Left lung (tissue), 10 donors: ENCODE measurements around the gene CCNL2. TPM values are rescaled to one million over a fixed set of nuclear protein-coding genes. Genes with fewer than 3 reads are reported as not detected.
"Not testable (repeated sequence)": the region's sequence is repeated elsewhere in the genome, so short reads cannot be mapped to it uniquely, and the experiment has no call there.

Experiments
- ATAC-seq: fragments of 200-7000 bp; cut with Tn5 transposase; one replicate; pipeline ENCODE4 v1.9.1; 2020; ENCODE audit warnings: moderate library complexity
- DNase-seq, 4 donors: peaks; one replicate each; pipeline ENCODE4 v3.0.0-alpha.2; 2013 to 2020
- H3K27ac ChIP-seq, 2 donors: fragments of 200-600 bp; sonication (generic) in 1 of 2; one replicate each; pipeline versions ENCODE4 v1.5.0 to v1.8.0; 2020 to 2021
- H3K27me3 ChIP-seq, 2 donors: fragments of 200-600 bp; sonication (generic) in 1 of 2; one replicate each; pipeline versions ENCODE4 v1.5.0 to v1.8.0; 2020 to 2021
- H3K36me3 ChIP-seq, 2 donors: fragments of 200-600 bp; sonication (generic) in 1 of 2; one replicate each; pipeline versions ENCODE4 v1.5.0 to v1.8.0; 2020 to 2021
- H3K4me1 ChIP-seq, 2 donors: fragments of 200-600 bp; one replicate each; pipeline ENCODE4 v1.8.0; 2021
- H3K4me3 ChIP-seq, 2 donors: fragments of 200-600 bp; sonication (generic) in 1 of 2; one replicate each; pipeline versions ENCODE4 v1.5.0 to v1.8.0; 2020 to 2021; ENCODE audit warnings: mild to moderate bottlenecking in 1 of 2
- H3K9me3 ChIP-seq, 2 donors: fragments of 200-600 bp; sonication (generic) in 1 of 2; one replicate each; pipeline versions ENCODE4 v1.5.0 to v1.8.0; 2020 to 2021
- intact Hi-C, 2 donors: fragments of 100-400 bp; cut with DNase I; formaldehyde crosslinking; loops; one replicate each; pipeline versions ENCODE4 v1.11.2 to v1.14.2; 2022
- polyA plus RNA-seq, 6 donors: library from polyadenylated mRNA; unstranded; fragments of 120-200 nt; gene quantifications; one replicate each; pipeline ENCODE4 v1.2.1, GENCODE V29; 2013; ENCODE audit not compliant: insufficient read length in 6 of 6
- total RNA-seq, 2 donors: library from RNA; stranded (reverse); fragmentation: NEBNext Ultra II Directional; extraction: Animal tissue kit (Norgen Biotek cat#: 25700); gene quantifications; one replicate each; pipeline ENCODE4 v1.2.1, GENCODE V29; 2021
- TF ChIP-seq, protein P1 (sequence below), 2 donors: fragments of 200-600 bp; sonication (generic) in 1 of 2; IDR thresholded peaks; one replicate each; pipeline versions ENCODE4 v1.5.0 to v1.8.0; 2021; ENCODE audit warnings: antibody characterized with exemption in 2 of 2
- donor health status: DM: no; HTN: yes; CAD: no.
- donor health status: DM: no; HTN: no; CAD: no.

Gene CCNL2
- total and polyA plus RNA-seq, 8 donors: 142 to 405 (median 310) TPM

DNA sequence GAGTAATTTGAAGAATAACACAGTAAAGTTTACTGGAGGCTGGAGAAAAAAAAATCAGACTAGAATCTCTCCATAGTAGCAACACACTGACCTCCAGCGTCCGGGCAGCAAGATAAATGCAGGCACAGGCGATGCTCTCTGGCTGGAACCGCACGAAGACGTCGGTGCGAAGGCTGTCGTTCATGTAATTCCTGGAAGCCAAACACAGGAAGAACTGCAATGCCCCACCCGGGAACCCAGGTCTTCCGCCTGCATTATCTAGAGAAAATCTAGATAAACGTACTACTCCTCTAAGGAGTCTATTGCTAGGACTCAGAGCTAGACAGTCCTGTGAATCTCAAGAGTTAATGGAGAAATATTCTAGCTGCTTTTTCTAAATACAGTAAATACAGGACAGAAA is 8.5 kb downstream of the CCNL2 start:
- DNase-seq (peak in 1 of 4 donors; percentile 39), ATAC-seq (no peak)
- peaks cover 0 to 24% of the 10 kb centered on the region in 2 donors for H3K4me1 ChIP-seq
- no peaks in the 10 kb centered on the region for H3K9me3 ChIP-seq
- TF ChIP-seq, protein P1, sequence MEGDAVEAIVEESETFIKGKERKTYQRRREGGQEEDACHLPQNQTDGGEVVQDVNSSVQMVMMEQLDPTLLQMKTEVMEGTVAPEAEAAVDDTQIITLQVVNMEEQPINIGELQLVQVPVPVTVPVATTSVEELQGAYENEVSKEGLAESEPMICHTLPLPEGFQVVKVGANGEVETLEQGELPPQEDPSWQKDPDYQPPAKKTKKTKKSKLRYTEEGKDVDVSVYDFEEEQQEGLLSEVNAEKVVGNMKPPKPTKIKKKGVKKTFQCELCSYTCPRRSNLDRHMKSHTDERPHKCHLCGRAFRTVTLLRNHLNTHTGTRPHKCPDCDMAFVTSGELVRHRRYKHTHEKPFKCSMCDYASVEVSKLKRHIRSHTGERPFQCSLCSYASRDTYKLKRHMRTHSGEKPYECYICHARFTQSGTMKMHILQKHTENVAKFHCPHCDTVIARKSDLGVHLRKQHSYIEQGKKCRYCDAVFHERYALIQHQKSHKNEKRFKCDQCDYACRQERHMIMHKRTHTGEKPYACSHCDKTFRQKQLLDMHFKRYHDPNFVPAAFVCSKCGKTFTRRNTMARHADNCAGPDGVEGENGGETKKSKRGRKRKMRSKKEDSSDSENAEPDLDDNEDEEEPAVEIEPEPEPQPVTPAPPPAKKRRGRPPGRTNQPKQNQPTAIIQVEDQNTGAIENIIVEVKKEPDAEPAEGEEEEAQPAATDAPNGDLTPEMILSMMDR (IDR thresholded peaks at IDR 0.05): no peak
- H3K36me3 ChIP-seq: peaks cover 15 to 100% of the 10 kb centered on the region in 2 donors
- H3K27ac ChIP-seq: peak overlapping the region in 1 of 2 donors; percentile 14
- H3K4me3 ChIP-seq: no peak overlapping the region
- intact Hi-C loops: no loop called here
- H3K27me3 ChIP-seq: no peaks in the 10 kb centered on the region

DNA sequence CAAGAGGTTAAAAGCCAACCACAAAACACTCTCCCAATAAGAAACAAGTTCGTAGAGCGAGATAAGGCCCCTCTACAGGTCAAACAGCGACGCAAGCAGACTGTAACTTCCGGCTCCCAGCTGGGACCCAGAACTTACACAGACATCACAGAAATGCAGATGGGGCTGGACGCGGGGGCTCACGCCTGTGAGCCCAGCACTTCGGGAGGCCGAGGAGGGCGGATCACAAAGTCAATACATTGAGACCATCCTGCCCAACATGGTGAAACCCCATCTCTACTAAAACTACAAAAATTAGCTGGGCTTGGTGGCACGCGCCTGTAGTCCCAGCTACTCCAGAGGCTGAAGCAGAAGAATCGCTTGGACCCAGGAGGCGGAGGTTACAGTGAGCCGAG is 11.1 kb downstream of the CCNL2 start:
- Histone ChIP-seq H3K27me3 (no peaks in the 10 kb centered on the region), H3K27ac (no peak overlapping the region), H3K36me3 (peaks cover 9 to 86% of the 10 kb centered on the region in 2 donors), H3K4me3 (no peak overlapping the region), H3K4me1 (peaks cover 0 to 19% of the 10 kb centered on the region in 2 donors), H3K9me3 (no peaks in the 10 kb centered on the region)
- DNase-seq: peak in 1 of 4 donors; percentile 30
- intact Hi-C loops: no loop called here
- ATAC-seq: no peak
- TF ChIP-seq, protein P1 (IDR thresholded peaks at IDR 0.05): no peak

DNA sequence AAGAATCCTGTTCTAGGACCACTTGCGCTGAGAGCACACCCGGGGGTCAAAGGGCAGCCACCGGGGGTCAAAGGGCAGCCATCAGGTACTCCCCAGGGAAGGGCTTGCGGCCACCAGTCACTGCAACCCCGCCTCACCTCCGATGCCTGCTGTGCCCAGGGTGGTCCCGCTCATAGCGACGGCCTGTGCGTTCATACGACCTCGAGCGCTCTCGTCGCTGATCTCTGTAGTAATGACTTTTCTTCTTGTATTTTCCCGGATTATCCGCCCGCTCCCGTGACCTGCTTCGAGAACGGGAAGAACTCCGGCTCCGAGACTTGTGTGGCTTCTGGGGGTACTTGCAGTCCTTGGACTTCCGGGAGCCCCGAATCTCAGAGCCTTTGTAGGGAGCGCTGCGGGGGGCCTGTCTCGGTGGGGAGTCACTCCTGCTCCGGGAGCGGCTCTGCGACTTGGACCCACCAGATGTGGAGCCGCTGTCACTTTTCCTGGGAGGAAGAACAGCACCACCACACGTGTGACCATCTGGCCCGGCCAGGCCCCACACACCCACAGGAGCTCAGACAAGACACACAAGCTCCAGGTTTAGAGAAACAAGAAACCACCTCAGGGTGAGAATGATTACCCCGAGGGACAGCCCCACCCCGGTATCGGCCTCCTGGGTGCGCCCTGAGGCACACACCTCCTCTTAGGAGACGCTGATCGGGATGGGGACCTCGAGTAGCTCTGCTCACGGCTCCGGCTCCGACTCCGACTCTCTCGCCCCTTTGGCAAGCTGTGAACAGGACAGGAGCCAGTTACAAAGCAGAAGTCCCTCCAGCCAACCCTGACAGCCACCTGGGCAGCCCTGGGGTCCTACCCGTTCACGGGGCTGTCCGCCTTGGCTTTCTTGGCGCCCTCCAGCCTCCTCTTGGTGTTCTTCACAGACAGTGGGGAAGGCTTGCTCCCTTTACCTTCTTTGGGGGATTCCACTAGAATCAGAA is 11.7 kb downstream of the CCNL2 start:
- DNase-seq: peak in 1 of 4 donors; percentile 55
- no peak for ATAC-seq
- Histone ChIP-seq H3K27ac (no peak overlapping the region), H3K9me3 (no peaks in the 10 kb centered on the region), H3K27me3 (no peaks in the 10 kb centered on the region), H3K4me3 (no peak overlapping the region), H3K36me3 (peaks cover 6 to 79% of the 10 kb centered on the region in 2 donors), H3K4me1 (peaks cover 0 to 16% of the 10 kb centered on the region in 2 donors)
- TF ChIP-seq, protein P1 (IDR thresholded peaks at IDR 0.05): no peak
- intact Hi-C loops: no loop called here

DNA sequence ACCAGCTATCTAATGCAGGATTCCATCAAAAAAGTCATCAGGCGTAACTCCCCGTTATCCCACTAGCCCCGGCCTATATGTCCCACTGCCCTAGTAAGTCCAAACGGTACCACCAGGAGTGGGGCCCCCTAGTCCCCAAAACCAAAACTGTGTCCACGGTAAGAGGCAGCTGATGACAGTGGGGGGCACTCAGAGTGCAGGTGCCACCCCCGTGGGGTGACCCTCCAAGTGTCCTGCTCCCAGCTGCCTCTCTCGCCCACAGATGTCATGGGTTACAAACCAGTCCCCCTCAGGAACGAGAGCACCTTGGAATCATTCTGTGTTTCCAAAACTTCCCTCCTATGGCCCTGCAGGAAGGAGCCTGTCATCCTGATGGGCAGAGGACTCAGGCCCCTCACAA is 13.2 kb downstream of the CCNL2 start:
- intact Hi-C loops: no loop called here
- Histone ChIP-seq H3K4me3 (no peak overlapping the region), H3K27me3 (no peaks in the 10 kb centered on the region), H3K36me3 (peaks cover 6 to 74% of the 10 kb centered on the region in 2 donors), H3K9me3 (no peaks in the 10 kb centered on the region), H3K4me1 (peaks cover 0 to 9% of the 10 kb centered on the region in 2 donors), H3K27ac (no peak overlapping the region)
- DNase-seq: peak in 1 of 4 donors; percentile 35
- ATAC-seq: no peak
- TF ChIP-seq, protein P1 (IDR thresholded peaks at IDR 0.05): no peak

DNA sequence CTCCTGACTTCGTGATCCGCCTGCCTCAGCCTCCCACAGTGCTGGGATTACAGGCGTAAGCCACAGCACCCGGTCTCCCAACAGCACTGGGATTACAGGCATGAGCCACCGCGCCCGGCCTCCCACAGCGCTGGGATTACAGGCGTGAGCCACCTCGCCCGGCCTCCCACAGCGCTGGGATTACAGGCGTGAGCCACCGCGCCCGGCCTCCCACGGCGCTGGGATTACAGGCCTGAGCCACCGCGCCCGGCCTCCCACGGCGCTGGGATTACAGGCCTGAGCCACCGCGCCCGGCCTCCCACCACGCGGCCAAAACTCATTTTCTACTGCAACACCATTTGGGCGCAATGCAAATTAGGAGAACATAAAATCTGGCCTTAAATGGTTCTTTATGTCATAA is 13.8 kb downstream of the CCNL2 start:
- H3K9me3 ChIP-seq, ATAC-seq, H3K4me1 ChIP-seq, intact Hi-C loops, H3K27me3 ChIP-seq, H3K27ac ChIP-seq, H3K4me3 ChIP-seq: not testable (repeated sequence)
- peak in 1 of 4 donors; percentile 42 for DNase-seq
- peaks cover 6 to 74% of the 10 kb centered on the region in 2 donors for H3K36me3 ChIP-seq
